ENCODE data around the gene TRIM26.

GRCh38 chr6:30144811-30145210 lies 68.4 kb downstream of the TRIM26 start:
- TF ChIP-seq, protein P1, sequence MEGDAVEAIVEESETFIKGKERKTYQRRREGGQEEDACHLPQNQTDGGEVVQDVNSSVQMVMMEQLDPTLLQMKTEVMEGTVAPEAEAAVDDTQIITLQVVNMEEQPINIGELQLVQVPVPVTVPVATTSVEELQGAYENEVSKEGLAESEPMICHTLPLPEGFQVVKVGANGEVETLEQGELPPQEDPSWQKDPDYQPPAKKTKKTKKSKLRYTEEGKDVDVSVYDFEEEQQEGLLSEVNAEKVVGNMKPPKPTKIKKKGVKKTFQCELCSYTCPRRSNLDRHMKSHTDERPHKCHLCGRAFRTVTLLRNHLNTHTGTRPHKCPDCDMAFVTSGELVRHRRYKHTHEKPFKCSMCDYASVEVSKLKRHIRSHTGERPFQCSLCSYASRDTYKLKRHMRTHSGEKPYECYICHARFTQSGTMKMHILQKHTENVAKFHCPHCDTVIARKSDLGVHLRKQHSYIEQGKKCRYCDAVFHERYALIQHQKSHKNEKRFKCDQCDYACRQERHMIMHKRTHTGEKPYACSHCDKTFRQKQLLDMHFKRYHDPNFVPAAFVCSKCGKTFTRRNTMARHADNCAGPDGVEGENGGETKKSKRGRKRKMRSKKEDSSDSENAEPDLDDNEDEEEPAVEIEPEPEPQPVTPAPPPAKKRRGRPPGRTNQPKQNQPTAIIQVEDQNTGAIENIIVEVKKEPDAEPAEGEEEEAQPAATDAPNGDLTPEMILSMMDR (IDR thresholded peaks at IDR 0.05; ENCODE audit: poor library complexity) = no peak
- TF ChIP-seq EZH2 (IDR thresholded peaks at IDR 0.05; ENCODE audit: borderline replicate concordance) = no peak
- TF ChIP-seq EZH2phosphoT487 (IDR thresholded peaks at IDR 0.05; ENCODE audit: low read depth, severe bottlenecking, unreplicated experiment) = no peak
